DOHH2 (cell line): Measurements from ENCODE around the gene OR51B5.

Experiments
- H3F3A ChIP-seq: fragments of 200-600 bp; sonication (generic), shearing (Covaris generic); 2 replicates; pipeline ENCODE4 v1.6.0; 2016; ENCODE audit warnings: antibody characterized with exemption, mild to moderate bottlenecking; ENCODE audit not compliant: control insufficient read depth, insufficient read depth
- H3K27ac ChIP-seq: fragments of 200-600 bp; sonication (generic); 2 replicates; pipeline ENCODE4 v1.5.1; 2014; ENCODE audit warnings: low read depth, mild to moderate bottlenecking, low read length, moderate library complexity
- H3K27me3 ChIP-seq: fragments of 200-600 bp; sonication (generic); 2 replicates; pipeline ENCODE4 v1.6.1; 2014; ENCODE audit warnings: mild to moderate bottlenecking, low read length, mixed read lengths; ENCODE audit not compliant: control insufficient read depth
- H3K36me3 ChIP-seq: fragments of 200-600 bp; sonication (generic); 2 replicates; pipeline ENCODE4 v1.6.1; 2014; ENCODE audit warnings: mild to moderate bottlenecking, low read length, moderate library complexity, mixed read lengths; ENCODE audit not compliant: control insufficient read depth
- H3K4me1 ChIP-seq: fragments of 200-600 bp; sonication (generic); 2 replicates; pipeline ENCODE4 v1.6.1; 2014; ENCODE audit warnings: mild to moderate bottlenecking, low read length, mixed read lengths; ENCODE audit not compliant: control insufficient read depth
- H3K4me2 ChIP-seq: fragments of 200-600 bp; sonication (generic); 2 replicates; pipeline ENCODE4 v1.6.0; 2014; ENCODE audit warnings: mild to moderate bottlenecking, low read length, moderate library complexity
- H3K4me3 ChIP-seq: fragments of 200-600 bp; sonication (generic); 2 replicates; pipeline ENCODE4 v1.5.1; 2014; ENCODE audit warnings: mild to moderate bottlenecking, low read length, mixed read lengths
- H3K79me2 ChIP-seq: fragments of 200-600 bp; sonication (generic); 2 replicates; pipeline ENCODE4 v1.6.1; 2014; ENCODE audit warnings: mild to moderate bottlenecking, low read length, mixed read lengths; ENCODE audit not compliant: control insufficient read depth
- H3K9me2 ChIP-seq: fragments of 200-600 bp; sonication (generic); replicated peaks from 2 replicates; pipeline ENCODE4 v1.6.1; 2014; ENCODE audit warnings: mild to moderate bottlenecking, low read length, mixed read lengths; ENCODE audit not compliant: control insufficient read depth
- H3K9me3 ChIP-seq: fragments of 200-600 bp; sonication (generic); 2 replicates; pipeline ENCODE4 v1.6.1; 2014; ENCODE audit warnings: antibody characterized with exemption, low read length, mixed read lengths; ENCODE audit not compliant: control insufficient read depth, insufficient read depth
- H4K20me1 ChIP-seq: fragments of 200-600 bp; sonication (generic); 2 replicates; pipeline ENCODE4 v1.6.0; 2014; ENCODE audit warnings: low read depth, mild to moderate bottlenecking, antibody characterized with exemption, low read length, moderate library complexity; ENCODE audit not compliant: control insufficient read depth, insufficient read depth
- EZH2phosphoT487 ChIP-seq: fragments of 200-600 bp; sonication (generic); IDR thresholded peaks from 2 replicates; pipeline ENCODE4 v1.6.1; 2017; ENCODE audit warnings: borderline replicate concordance, mild to moderate bottlenecking, antibody characterized with exemption, low read length, moderate library complexity, mixed read lengths
- TF ChIP-seq, protein P1 (sequence below): fragments of 200-600 bp; sonication (generic); IDR thresholded peaks from one replicate; pipeline ENCODE4 v1.5.1; 2014; ENCODE audit warnings: antibody characterized with exemption, mild to moderate bottlenecking, low read depth, low read length; ENCODE audit not compliant: poor library complexity, severe bottlenecking

Gene OR51B5

DNA sequence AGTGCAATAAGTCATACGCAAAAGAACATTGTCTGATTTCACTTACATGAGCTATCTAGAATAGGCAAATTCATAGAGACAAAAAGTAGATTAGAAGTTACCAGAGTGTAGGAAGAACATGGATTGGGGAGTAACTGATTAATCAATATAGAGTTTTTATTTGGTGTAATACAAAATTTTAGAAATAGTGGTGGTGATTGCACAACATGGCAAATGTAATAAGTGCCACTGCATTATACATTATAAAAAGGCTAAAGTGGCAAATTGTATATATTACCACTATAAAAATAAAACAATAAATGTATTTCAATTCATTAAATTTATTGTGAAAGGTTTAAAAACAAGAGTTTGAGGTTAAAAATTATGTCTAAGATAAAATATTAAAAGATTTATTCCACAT, 32.9 kb downstream of the OR51B5 start:
- TF ChIP-seq EZH2phosphoT487, result no peak
- TF ChIP-seq, protein P1, sequence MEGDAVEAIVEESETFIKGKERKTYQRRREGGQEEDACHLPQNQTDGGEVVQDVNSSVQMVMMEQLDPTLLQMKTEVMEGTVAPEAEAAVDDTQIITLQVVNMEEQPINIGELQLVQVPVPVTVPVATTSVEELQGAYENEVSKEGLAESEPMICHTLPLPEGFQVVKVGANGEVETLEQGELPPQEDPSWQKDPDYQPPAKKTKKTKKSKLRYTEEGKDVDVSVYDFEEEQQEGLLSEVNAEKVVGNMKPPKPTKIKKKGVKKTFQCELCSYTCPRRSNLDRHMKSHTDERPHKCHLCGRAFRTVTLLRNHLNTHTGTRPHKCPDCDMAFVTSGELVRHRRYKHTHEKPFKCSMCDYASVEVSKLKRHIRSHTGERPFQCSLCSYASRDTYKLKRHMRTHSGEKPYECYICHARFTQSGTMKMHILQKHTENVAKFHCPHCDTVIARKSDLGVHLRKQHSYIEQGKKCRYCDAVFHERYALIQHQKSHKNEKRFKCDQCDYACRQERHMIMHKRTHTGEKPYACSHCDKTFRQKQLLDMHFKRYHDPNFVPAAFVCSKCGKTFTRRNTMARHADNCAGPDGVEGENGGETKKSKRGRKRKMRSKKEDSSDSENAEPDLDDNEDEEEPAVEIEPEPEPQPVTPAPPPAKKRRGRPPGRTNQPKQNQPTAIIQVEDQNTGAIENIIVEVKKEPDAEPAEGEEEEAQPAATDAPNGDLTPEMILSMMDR, result no peak
- Histone ChIP-seq H3K27ac (no peak overlapping the region), H3K4me2 (no peak overlapping the region), H3K36me3 (no peaks in the 10 kb centered on the region), H3K79me2 (no peaks in the 10 kb centered on the region), H4K20me1 (no peaks in the 10 kb centered on the region), H3K9me2 (no peaks in the 10 kb centered on the region), H3F3A (no peaks in the 10 kb centered on the region), H3K4me1 (no peaks in the 10 kb centered on the region), H3K9me3 (no peaks in the 10 kb centered on the region), H3K27me3 (no peaks in the 10 kb centered on the region), H3K4me3 (no peak overlapping the region)

DNA sequence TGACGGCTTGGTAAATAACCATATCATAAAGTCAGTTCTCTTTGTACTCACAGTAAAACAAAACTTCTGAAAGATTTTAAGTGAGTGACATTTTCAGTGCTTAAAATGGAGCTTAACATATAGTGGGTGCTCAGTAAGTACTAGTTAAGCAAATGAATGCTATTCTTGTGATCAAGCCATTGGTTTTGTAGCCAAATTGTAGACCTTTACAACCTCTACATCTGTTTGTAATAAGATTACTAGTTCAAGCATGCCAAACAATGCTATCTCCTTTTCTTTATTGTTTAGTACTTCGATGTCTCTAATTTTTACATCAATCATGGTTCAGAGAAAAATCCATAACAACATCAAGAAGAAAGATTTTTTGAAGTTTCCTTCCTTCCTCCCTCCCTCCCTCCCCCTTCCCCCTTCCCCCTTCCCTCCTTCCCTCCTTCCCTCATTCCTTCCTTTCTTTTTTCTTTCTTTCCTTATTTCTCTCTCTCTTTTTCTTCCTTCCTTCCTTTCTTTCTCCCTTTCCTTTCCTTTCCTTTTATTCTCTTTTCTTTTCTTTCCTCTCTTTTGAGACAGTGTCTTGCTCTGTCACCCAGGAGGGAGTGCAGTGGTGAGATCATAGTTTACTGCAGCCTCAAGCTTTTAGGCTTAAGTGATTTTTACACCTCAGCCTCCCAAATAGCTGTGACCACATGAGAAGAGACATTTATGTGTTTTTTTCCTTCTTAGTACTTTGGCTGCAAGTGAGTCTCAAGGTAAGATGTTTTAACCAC, 35.9 kb downstream of the OR51B5 start:
- no peaks in the 10 kb centered on the region for H3K9me2 ChIP-seq
- H3K27me3 ChIP-seq, result no peaks in the 10 kb centered on the region
- H4K20me1 ChIP-seq, result no peaks in the 10 kb centered on the region
- H3K4me2 ChIP-seq, result no peak overlapping the region
- H3K79me2 ChIP-seq, result no peaks in the 10 kb centered on the region
- H3K27ac ChIP-seq, result no peak overlapping the region
- no peaks in the 10 kb centered on the region for H3K4me1 ChIP-seq
- H3F3A ChIP-seq, result no peaks in the 10 kb centered on the region
- H3K4me3 ChIP-seq, result no peak overlapping the region
- H3K9me3 ChIP-seq, result no peaks in the 10 kb centered on the region
- H3K36me3 ChIP-seq, result no peaks in the 10 kb centered on the region
- TF ChIP-seq, protein P1, result no peak
- TF ChIP-seq EZH2phosphoT487, result no peak

DNA sequence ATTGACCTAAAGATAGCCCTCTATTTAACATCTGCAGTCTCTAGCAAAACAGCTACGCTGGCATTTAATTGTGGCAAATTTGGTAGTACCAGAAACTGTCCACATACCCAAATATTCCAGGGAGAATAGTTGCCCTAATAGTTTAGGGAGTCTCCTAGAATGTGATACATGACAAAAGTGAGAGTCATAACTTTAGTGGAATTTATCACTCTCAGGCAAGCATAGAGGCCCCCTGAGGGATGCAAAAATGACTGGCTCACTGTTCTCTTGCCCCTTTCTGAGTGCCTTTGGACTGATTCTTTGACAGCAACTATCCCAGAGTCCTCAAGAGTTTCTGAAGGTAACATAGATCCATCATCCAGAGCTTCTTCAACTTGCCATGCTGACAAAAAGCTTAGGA, 39.3 kb downstream of the OR51B5 start:
- Histone ChIP-seq H3K27me3 (no peaks in the 10 kb centered on the region), H3K4me3 (no peak overlapping the region), H3K36me3 (no peaks in the 10 kb centered on the region), H3K4me2 (no peak overlapping the region), H3K79me2 (no peaks in the 10 kb centered on the region), H3K4me1 (no peaks in the 10 kb centered on the region), H3K27ac (no peak overlapping the region), H3F3A (no peaks in the 10 kb centered on the region), H3K9me2 (no peaks in the 10 kb centered on the region), H4K20me1 (no peaks in the 10 kb centered on the region), H3K9me3 (no peaks in the 10 kb centered on the region)
- no peak for TF ChIP-seq EZH2phosphoT487
- TF ChIP-seq, protein P1, result no peak
